Upper lobe of left lung (tissue), 6 donors: ENCODE results near the gene DGKB. TPM values are rescaled to one million over a fixed set of nuclear protein-coding genes. Genes with fewer than 3 reads are reported as not detected.

ENCODE experiments used
- ATAC-seq, 2 donors: fragments of 200-7000 bp; cut with Tn5 transposase; one replicate each; pipeline ENCODE4 v1.9.1; 2022; ENCODE audit warnings: mild to moderate bottlenecking in 2 of 2, moderate library complexity in 2 of 2; ENCODE audit not compliant: low FRiP score in 2 of 2
- DNase-seq, 2 donors: peaks; one replicate each; pipeline ENCODE4 v3.0.0-alpha.2; 2019 to 2020
- H3K27ac ChIP-seq, 4 donors: fragments of 200-600 bp; sonication (generic); one replicate each; pipeline ENCODE4 v1.5.1; 2016 to 2019
- H3K27me3 ChIP-seq, 4 donors: fragments of 200-600 bp; sonication (generic); one replicate each; pipeline ENCODE4 v1.5.1; 2017 to 2019
- H3K36me3 ChIP-seq, 4 donors: fragments of 200-600 bp; sonication (generic); one replicate each; pipeline ENCODE4 v1.5.1; 2016 to 2019
- H3K4me1 ChIP-seq, 4 donors: fragments of 200-600 bp; sonication (generic); one replicate each; pipeline ENCODE4 v1.5.1; 2018 to 2019
- H3K4me3 ChIP-seq, 4 donors: fragments of 200-600 bp; sonication (generic); one replicate each; pipeline ENCODE4 v1.5.1; 2017 to 2019; ENCODE audit warnings: mild to moderate bottlenecking in 2 of 4, moderate library complexity in 1 of 4
- H3K9me3 ChIP-seq, 4 donors: fragments of 200-600 bp; sonication (generic); one replicate each; pipeline ENCODE4 v1.5.1; 2018 to 2019
- EP300 ChIP-seq, 4 donors: sonication (generic); formaldehyde crosslinking; IDR thresholded peaks; one replicate each; pipeline ENCODE4 v1.5.1; 2017; ENCODE audit warnings: antibody characterized with exemption in 4 of 4, control low read depth in 2 of 4
- POLR2A ChIP-seq, 4 donors: fragments of 450-650 bp; IDR thresholded peaks; one replicate each; pipeline ENCODE4 v1.5.1; 2016 to 2017; ENCODE audit warnings: antibody characterized with exemption in 4 of 4, mild to moderate bottlenecking in 2 of 4
- POLR2AphosphoS5 ChIP-seq, 2 donors: sonication (generic); formaldehyde crosslinking; IDR thresholded peaks; one replicate each; pipeline ENCODE4 v1.5.1; 2017; ENCODE audit warnings: antibody characterized with exemption in 2 of 2
- WGBS, 2 donors: methylation state at CpG; one replicate each; pipeline ENCODE4 v1.1.5; 2017 to 2018; 5-methylcytosine and 5-hydroxymethylcytosine counted together
- total RNA-seq, 6 donors: library from RNA; depleted of rRNA in 4 of 6; stranded (reverse); fragments of >200 nt in 4 of 6; gene quantifications; one replicate each; pipeline versions ENCODE4 v1.1.0 to v1.2.1, GENCODE V29; 2016 to 2021
- TF ChIP-seq, protein P1 (sequence below), 6 experiments: fragments of 450-650 bp in 4 of 6; fragments of 200-600 bp in 2 of 6; sonication (generic) in 2 of 6; IDR thresholded peaks; one replicate each; pipeline ENCODE4 v1.5.1; 2016 to 2019; ENCODE audit warnings: antibody characterized with exemption in 6 of 6
- donor health status: DM: no; HTN: no; CAD: no; lungs with moderate emphysema.
- donor health status: DM: no; HTN: yes; CAD: no; lungs with severe emphysema.

Gene DGKB
- total RNA-seq, 6 donors from 2014 or later: 0.09 to 0.30 (median 0.30) TPM; not detected in 3

DNA sequence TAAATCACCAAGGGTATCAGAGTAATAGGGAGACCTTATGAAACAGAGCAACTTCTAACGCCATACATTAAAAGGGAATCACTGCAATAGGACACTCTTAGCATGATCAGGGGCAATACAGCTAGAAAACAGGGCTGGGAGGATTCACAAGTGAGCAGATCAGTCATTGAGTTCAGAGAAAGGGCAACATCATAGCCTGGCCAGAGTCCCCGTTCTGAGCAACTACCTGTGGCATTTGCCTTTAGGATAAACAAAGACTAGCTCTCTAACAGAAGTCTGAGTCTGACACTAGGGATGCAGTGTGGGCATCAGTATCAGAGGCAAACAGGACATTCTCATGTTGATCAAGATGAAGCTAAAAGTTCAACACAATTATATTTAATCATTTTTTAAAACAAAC is 297.9 kb downstream of the DGKB start:
- no peak overlapping the region for H3K4me3 ChIP-seq
- no peak for TF ChIP-seq POLR2A (IDR thresholded peaks at IDR 0.05)
- TF ChIP-seq, protein P1, sequence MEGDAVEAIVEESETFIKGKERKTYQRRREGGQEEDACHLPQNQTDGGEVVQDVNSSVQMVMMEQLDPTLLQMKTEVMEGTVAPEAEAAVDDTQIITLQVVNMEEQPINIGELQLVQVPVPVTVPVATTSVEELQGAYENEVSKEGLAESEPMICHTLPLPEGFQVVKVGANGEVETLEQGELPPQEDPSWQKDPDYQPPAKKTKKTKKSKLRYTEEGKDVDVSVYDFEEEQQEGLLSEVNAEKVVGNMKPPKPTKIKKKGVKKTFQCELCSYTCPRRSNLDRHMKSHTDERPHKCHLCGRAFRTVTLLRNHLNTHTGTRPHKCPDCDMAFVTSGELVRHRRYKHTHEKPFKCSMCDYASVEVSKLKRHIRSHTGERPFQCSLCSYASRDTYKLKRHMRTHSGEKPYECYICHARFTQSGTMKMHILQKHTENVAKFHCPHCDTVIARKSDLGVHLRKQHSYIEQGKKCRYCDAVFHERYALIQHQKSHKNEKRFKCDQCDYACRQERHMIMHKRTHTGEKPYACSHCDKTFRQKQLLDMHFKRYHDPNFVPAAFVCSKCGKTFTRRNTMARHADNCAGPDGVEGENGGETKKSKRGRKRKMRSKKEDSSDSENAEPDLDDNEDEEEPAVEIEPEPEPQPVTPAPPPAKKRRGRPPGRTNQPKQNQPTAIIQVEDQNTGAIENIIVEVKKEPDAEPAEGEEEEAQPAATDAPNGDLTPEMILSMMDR (IDR thresholded peaks at IDR 0.05): no peak
- no peaks in the 10 kb centered on the region for H3K36me3 ChIP-seq
- no peak for DNase-seq
- no peaks in the 10 kb centered on the region for H3K27me3 ChIP-seq
- no peaks in the 10 kb centered on the region for H3K9me3 ChIP-seq
- 52 to 55% methylated on average over 2 of the region's 2 CpGs for WGBS, 2 donors
- ATAC-seq: no peak
- no peak overlapping the region for H3K27ac ChIP-seq
- no peaks in the 10 kb centered on the region for H3K4me1 ChIP-seq

DNA sequence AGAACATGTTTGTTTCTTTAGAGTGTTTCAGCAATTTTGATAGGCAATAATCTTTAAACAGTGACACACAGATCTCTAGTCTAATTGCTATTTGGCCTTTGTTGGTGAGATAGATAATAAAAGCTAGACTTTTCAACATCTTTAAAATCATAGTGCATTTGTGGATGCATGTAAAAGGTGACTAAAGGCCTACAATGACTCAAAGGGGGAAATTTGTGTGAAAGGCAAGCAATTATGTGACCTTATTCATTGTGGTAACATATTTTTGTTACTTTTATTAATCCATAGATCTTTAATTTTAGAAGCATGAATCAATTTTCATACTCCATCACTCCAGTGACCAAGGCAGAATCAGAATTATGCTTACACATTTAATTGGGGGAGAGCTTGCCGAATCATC is 299.7 kb downstream of the DGKB start:
- 89 to 90% methylated on average over 1 of the region's 1 CpG for WGBS, 2 donors
- no peak for TF ChIP-seq POLR2AphosphoS5 (IDR thresholded peaks at IDR 0.05)
- TF ChIP-seq, protein P1 (IDR thresholded peaks at IDR 0.05): no peak
- TF ChIP-seq POLR2A (IDR thresholded peaks at IDR 0.05): no peak
- no peak for TF ChIP-seq EP300 (IDR thresholded peaks at IDR 0.05)
- Histone ChIP-seq H3K36me3 (no peaks in the 10 kb centered on the region), H3K4me3 (no peak overlapping the region), H3K4me1 (no peaks in the 10 kb centered on the region), H3K27me3 (no peaks in the 10 kb centered on the region), H3K27ac (no peak overlapping the region), H3K9me3 (no peaks in the 10 kb centered on the region)
- DNase-seq (no peak), ATAC-seq (no peak)

DNA sequence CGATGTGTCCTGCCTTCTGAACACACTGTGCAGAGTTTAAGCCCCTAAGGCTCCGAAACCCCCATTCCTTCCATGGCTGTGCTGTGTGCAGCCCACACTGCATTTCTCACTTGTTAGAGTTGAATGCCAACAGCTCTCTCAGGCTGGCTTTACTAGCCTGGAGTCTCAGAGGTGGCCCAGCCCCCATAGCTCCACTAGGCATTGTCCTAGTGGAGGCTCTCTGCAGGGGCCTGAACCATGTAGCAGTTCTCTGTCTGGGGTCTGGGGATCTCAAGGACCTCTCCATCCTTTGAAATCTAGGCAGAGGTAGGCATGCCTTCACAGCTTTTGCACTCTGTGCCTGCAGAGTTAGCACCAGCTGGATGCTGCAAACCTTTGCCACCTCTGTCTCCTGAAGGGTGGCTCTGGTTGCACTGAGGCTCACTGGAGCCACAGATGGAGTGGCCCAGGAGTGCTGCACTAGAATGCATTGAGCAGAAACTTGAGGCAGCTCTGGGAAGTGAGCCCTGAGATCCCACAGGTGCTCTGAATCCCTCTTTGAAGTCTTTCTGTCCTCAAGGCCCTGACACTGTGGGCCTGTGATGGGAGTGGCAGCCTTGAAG is 301.7 kb downstream of the DGKB start:
- no peaks in the 10 kb centered on the region for H3K9me3 ChIP-seq
- H3K4me3 ChIP-seq: no peak overlapping the region
- H3K27ac ChIP-seq: no peak overlapping the region
- 75 to 91% methylated on average over 2 of the region's 2 CpGs for whole genome bisulfite sequencing, 2 donors
- no peak for TF ChIP-seq POLR2A (IDR thresholded peaks at IDR 0.05)
- TF ChIP-seq, protein P1 (IDR thresholded peaks at IDR 0.05): no peak
- TF ChIP-seq POLR2AphosphoS5 (IDR thresholded peaks at IDR 0.05): no peak
- TF ChIP-seq EP300 (IDR thresholded peaks at IDR 0.05): no peak
- ATAC-seq (no peak), DNase-seq (no peak)
- H3K27me3 ChIP-seq: no peaks in the 10 kb centered on the region
- no peaks in the 10 kb centered on the region for H3K4me1 ChIP-seq
- H3K36me3 ChIP-seq: no peaks in the 10 kb centered on the region

DNA sequence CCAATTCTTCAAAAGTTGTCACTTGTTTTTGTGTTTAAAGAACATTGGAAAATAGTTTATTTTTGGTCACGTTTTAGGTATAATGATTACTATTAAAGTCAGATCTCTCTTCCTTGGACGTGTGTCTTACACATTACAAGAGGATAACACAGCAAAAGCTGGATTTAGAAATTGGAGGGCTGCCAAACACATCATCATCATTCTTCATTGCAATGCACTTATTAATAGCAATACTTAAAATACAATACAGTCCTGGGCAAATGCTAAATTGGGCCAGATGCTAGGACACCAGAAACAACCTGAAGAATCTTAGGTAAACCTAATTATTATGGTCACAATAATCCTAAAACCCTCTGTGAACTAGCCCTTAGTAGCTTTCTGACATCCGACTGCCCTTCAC is 303.6 kb downstream of the DGKB start:
- ATAC-seq (no peak), DNase-seq (no peak)
- 47 to 56% methylated on average over 3 of the region's 3 CpGs for WGBS, 2 donors
- H3K9me3 ChIP-seq: no peaks in the 10 kb centered on the region
- TF ChIP-seq EP300 (IDR thresholded peaks at IDR 0.05): no peak
- no peak for TF ChIP-seq POLR2A (IDR thresholded peaks at IDR 0.05)
- TF ChIP-seq POLR2AphosphoS5 (IDR thresholded peaks at IDR 0.05): no peak
- TF ChIP-seq, protein P1 (IDR thresholded peaks at IDR 0.05): no peak
- H3K27me3 ChIP-seq: no peaks in the 10 kb centered on the region
- no peak overlapping the region for H3K27ac ChIP-seq
- H3K4me3 ChIP-seq: no peak overlapping the region
- no peaks in the 10 kb centered on the region for H3K4me1 ChIP-seq
- H3K36me3 ChIP-seq: no peaks in the 10 kb centered on the region

DNA sequence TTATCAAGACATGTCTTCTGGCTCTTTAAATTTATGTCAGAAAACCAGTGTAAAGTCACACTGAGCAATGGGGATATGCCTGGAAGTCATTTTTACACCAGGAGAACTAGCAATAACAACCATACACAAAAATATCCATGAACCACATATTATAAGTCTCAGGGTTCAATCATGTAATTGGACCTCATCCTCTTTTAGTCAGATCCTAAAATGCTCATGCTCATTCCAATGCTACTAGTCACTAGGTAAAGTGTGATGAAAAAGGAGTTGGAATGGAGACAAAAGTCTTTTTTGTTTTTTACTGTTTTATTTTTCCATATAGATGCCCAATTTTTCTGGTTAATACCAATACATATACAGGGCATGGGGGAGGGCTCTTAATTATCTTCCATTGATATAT is 306.1 kb downstream of the DGKB start:
- Histone ChIP-seq H3K4me1 (no peaks in the 10 kb centered on the region), H3K27ac (no peak overlapping the region), H3K36me3 (no peaks in the 10 kb centered on the region), H3K9me3 (no peaks in the 10 kb centered on the region), H3K27me3 (no peaks in the 10 kb centered on the region), H3K4me3 (no peak overlapping the region)
- DNase-seq: no peak
- no peak for TF ChIP-seq POLR2A (IDR thresholded peaks at IDR 0.05)
- TF ChIP-seq, protein P1 (IDR thresholded peaks at IDR 0.05): no peak
- TF ChIP-seq POLR2AphosphoS5 (IDR thresholded peaks at IDR 0.05): no peak
- no peak for TF ChIP-seq EP300 (IDR thresholded peaks at IDR 0.05)
- no peak for ATAC-seq
